Activated CD8-positive, alpha-beta memory T cell treated with anti-CD3 and anti-CD28 coated beads, Interleukin-2, amount 50 U/mL, for 4 hours (primary cell): ENCODE results near the gene EZH2.

ENCODE experiments used
- DNase-seq: peaks from one replicate; pipeline ENCODE4 v3.0.0-alpha.2; 2020

EZH2 gene

GRCh38 chr7:148898845-148899484, 14.9 kb upstream of the EZH2 start:
- no peak for DNase-seq

- no peak for DNase-seq
Observed at GRCh38 chr7:148894591-148894990, 10.5 kb upstream of the EZH2 start.

GRCh38 chr7:148893071-148893470, 9.0 kb upstream of the EZH2 start:
- DNase-seq, result no peak

GRCh38 chr7:148888300-148888699, 4.2 kb upstream of the EZH2 start:
- no peak for DNase-seq

GRCh38 chr7:148886844-148887243, 2.8 kb upstream of the EZH2 start:
- DNase-seq, result no peak

- peak; percentile 94 for DNase-seq
Observed at GRCh38 chr7:148884299-148885022, 370 bp upstream of the EZH2 start.

- peak; percentile 67 for DNase-seq
Observed at GRCh38 chr7:148883266-148884048, 634 bp downstream of the EZH2 start.

GRCh38 chr7:148882841-148883265, 1.2 kb downstream of the EZH2 start:
- DNase-seq, result no peak

- no peak for DNase-seq
Observed at GRCh38 chr7:148882192-148882591, 1.9 kb downstream of the EZH2 start.

GRCh38 chr7:148878317-148878716, 5.8 kb downstream of the EZH2 start:
- no peak for DNase-seq

- DNase-seq, result no peak
Observed at GRCh38 chr7:148877517-148877916, 6.6 kb downstream of the EZH2 start.

GRCh38 chr7:148872188-148872587, 11.9 kb downstream of the EZH2 start:
- DNase-seq, result no peak

- DNase-seq, result no peak
Observed at GRCh38 chr7:148871551-148871950, 12.5 kb downstream of the EZH2 start.

- DNase-seq, result no peak
Observed at GRCh38 chr7:148871030-148871429, 13.1 kb downstream of the EZH2 start.

GRCh38 chr7:148868378-148868674, 15.8 kb downstream of the EZH2 start:
- no peak for DNase-seq

GRCh38 chr7:148867596-148868377, 16.3 kb downstream of the EZH2 start:
- DNase-seq, result no peak

- DNase-seq, result no peak
Observed at GRCh38 chr7:148866362-148866761, 17.7 kb downstream of the EZH2 start.

- DNase-seq, result no peak
Observed at GRCh38 chr7:148865283-148865682, 18.8 kb downstream of the EZH2 start.

- DNase-seq, result no peak
Observed at GRCh38 chr7:148863324-148863723, 20.8 kb downstream of the EZH2 start.

- DNase-seq, result no peak
Observed at GRCh38 chr7:148862481-148862880, 21.6 kb downstream of the EZH2 start.

- DNase-seq, result no peak
Observed at GRCh38 chr7:148858489-148858888, 25.6 kb downstream of the EZH2 start.

GRCh38 chr7:148856891-148857290, 27.2 kb downstream of the EZH2 start:
- no peak for DNase-seq

GRCh38 chr7:148856578-148856881, 27.6 kb downstream of the EZH2 start:
- no peak for DNase-seq

- DNase-seq, result no peak
Observed at GRCh38 chr7:148854983-148855382, 29.1 kb downstream of the EZH2 start.
